Osteocyte (in vitro differentiated cells): ENCODE results near the gene SALL3. TPM values are rescaled to one million over a fixed set of nuclear protein-coding genes. Genes with fewer than 3 reads are reported as not detected.
"Not testable (repeated sequence)": the region's sequence is repeated elsewhere in the genome, so short reads cannot be mapped to it uniquely, and the experiment has no call there.

Experiments used
- DNase-seq: peaks from one replicate; pipeline ENCODE4 v3.0.0; 2021; ENCODE audit warnings: mixed read lengths; ENCODE audit not compliant: unreplicated experiment; ENCODE audit errors: extremely low spot score
- H3K27ac Mint-ChIP-seq: one replicate; pipeline ENCODE4 v1.8.0; 2021; ENCODE audit warnings: mild to moderate bottlenecking, mixed read lengths; ENCODE audit not compliant: unreplicated experiment
- H3K27me3 Mint-ChIP-seq: one replicate; pipeline ENCODE4 v1.8.0; 2021; ENCODE audit warnings: mixed read lengths; ENCODE audit not compliant: unreplicated experiment
- H3K36me3 Mint-ChIP-seq: one replicate; pipeline ENCODE4 v1.8.0; 2021; ENCODE audit warnings: mixed read lengths; ENCODE audit not compliant: unreplicated experiment
- H3K4me1 Mint-ChIP-seq: one replicate; pipeline ENCODE4 v1.8.0; 2021; ENCODE audit warnings: mixed read lengths; ENCODE audit not compliant: unreplicated experiment
- H3K4me3 Mint-ChIP-seq: one replicate; pipeline ENCODE4 v1.8.0; 2021; ENCODE audit warnings: mild to moderate bottlenecking, moderate library complexity, mixed read lengths; ENCODE audit not compliant: unreplicated experiment
- H3K9me3 Mint-ChIP-seq: one replicate; pipeline ENCODE4 v1.8.0; 2021; ENCODE audit warnings: mixed read lengths; ENCODE audit not compliant: unreplicated experiment
- CTCF ChIP-seq: fragments of 200-600 bp; sonication (generic); IDR thresholded peaks from 2 replicates; pipeline ENCODE4 v1.5.0; 2021; ENCODE audit warnings: antibody characterized with exemption, mild to moderate bottlenecking, moderate library complexity
- total RNA-seq: library from RNA; stranded (reverse); gene quantifications from 2 replicates; pipeline ENCODE4 v1.2.1, GENCODE V29; 2021

Gene SALL3
- total RNA-seq, 1 donor from 2014 or later = not detected

DNA sequence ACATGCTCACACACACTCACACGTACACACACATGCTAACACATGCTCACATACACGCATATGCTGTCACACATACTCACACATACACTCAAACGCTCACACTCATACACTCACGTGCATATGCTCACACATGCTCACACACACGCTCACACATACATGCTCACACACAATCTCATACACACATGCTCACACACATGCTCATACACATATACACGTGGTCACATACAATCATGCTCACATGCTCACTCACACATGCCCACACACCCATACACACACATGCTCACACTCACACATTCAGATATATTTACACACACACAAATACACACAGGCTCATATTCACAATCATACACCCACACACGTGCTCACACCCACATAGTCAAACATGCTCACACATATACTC, 17.5 kb upstream of the SALL3 start:
- DNase-seq = no peak
- H3K36me3 Mint-ChIP-seq = no peaks in the 10 kb centered on the region
- no peak overlapping the region for H3K27ac Mint-ChIP-seq
- no peaks in the 10 kb centered on the region for H3K27me3 Mint-ChIP-seq
- H3K9me3 Mint-ChIP-seq = peaks cover 22% of the 10 kb centered on the region
- no peak for TF ChIP-seq CTCF
- no peaks in the 10 kb centered on the region for H3K4me1 Mint-ChIP-seq
- no peak overlapping the region for H3K4me3 Mint-ChIP-seq

- not testable (repeated sequence) for H3K36me3 Mint-ChIP-seq, H3K4me1 Mint-ChIP-seq, H3K27ac Mint-ChIP-seq, H3K27me3 Mint-ChIP-seq, H3K4me3 Mint-ChIP-seq
- H3K9me3 Mint-ChIP-seq = peaks cover 22% of the 10 kb centered on the region
- peak; percentile 79 for DNase-seq
Measured at GRCh38 chr18:78964727-78965126, 14.9 kb upstream of the SALL3 start.

DNA sequence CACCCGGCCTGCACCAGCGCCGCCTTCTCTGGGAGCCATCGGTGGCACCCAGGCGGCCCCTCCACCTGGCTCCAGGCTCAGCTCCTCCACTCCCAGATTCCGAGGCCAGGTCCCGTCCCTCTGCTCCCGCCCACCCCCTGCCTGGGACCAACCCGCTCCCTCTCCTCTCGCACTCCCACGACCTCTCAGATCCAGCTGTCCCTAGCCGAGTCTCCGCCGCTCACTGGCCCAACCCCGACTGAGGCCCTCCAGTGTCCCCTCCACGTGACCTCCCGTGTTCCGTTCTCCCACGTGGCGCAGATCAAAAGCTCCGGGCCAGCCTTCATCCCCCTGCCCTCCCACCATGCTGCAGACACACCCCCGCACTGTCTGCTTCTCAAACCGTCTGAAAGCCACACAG, 14.4 kb upstream of the SALL3 start:
- H3K36me3 Mint-ChIP-seq = no peaks in the 10 kb centered on the region
- H3K4me3 Mint-ChIP-seq = no peak overlapping the region
- H3K27me3 Mint-ChIP-seq = peaks cover 3% of the 10 kb centered on the region
- TF ChIP-seq CTCF = no peak
- peak; percentile 76 for DNase-seq
- H3K9me3 Mint-ChIP-seq = peaks cover 22% of the 10 kb centered on the region
- H3K4me1 Mint-ChIP-seq = no peaks in the 10 kb centered on the region
- H3K27ac Mint-ChIP-seq = no peak overlapping the region

DNA sequence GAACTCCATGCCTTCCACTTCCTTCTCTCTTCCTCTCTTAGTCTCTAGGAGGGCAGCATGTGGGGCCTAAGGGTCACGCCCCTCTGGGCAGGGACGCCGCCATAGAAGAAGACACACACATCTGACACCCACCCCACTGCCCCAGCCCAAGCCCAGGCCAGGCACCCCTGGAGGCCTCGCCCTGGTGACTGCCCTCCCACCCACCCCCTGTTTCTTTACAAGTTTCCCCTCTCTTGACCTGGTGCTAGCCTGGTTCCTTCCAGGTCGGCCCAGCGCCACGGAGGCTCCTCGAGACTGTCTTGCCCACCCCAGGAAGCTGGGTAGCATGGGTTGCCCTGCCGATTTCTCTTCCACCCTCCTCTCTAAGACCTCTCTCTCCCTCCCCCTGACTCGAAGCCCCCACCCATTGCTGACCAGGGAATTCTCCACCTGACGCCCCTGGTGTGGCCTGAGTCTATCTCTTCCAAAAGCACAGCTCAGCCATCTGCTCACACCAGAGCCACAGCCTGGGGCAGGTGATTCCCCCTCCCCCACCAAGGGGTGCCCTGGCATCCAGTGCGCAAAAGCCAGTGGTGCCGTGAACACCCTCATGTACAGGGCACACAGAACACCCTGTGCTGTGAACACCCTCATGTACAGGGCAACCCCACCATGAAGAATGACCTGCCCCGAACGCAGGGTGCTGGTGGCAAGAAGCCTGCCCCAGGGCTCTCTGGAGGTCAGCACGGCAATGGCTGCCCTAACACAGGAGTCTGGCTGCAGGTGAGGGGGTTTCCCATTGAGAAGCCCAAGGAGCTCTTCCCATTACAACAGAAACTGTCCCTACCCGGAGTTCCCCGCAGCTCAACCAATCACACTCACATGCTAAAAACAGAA, 13.5 kb upstream of the SALL3 start:
- no peak for TF ChIP-seq CTCF
- Mint-ChIP-seq H3K27ac (no peak overlapping the region), H3K9me3 (peaks cover 22% of the 10 kb centered on the region), H3K27me3 (peaks cover 3% of the 10 kb centered on the region), H3K4me3 (no peak overlapping the region), H3K36me3 (no peaks in the 10 kb centered on the region), H3K4me1 (no peaks in the 10 kb centered on the region)
- peak; percentile 73 for DNase-seq

DNA sequence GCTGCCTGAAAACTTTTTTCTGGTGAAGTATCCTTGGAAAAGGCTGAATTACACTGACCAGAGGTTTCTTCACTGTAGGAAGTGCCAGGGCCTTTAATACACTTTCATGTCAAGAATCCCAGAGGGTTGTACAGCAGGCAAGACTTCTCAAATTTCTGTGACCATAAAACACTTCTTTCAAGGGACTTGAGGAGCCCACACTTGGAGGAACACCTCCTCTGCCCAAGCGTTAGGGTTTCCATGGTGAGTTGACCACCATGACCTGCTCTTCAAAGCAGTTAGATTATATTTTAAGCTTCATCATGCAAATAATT, 12.9 kb upstream of the SALL3 start:
- Mint-ChIP-seq H3K36me3 (no peaks in the 10 kb centered on the region), H3K4me3 (no peak overlapping the region), H3K4me1 (no peaks in the 10 kb centered on the region), H3K27me3 (peaks cover 9% of the 10 kb centered on the region), H3K27ac (no peak overlapping the region), H3K9me3 (peaks cover 22% of the 10 kb centered on the region)
- TF ChIP-seq CTCF = no peak
- DNase-seq = no peak
